IMR-90 (cell line): ENCODE results near the gene TBPL2. TPM values are rescaled to one million over a fixed set of nuclear protein-coding genes. Genes with fewer than 3 reads are reported as not detected.

ENCODE experiments used
- ATAC-seq: fragments of 200-7000 bp; cut with Tn5 transposase; 2 replicates; pipeline ENCODE4 v1.9.1; 2020; ENCODE audit warnings: low read depth, mild to moderate bottlenecking, moderate library complexity
- BruUV-seq: library from RNA; stranded (reverse); fragments of 400-500 nt; replicated peaks from 2 replicates; lab custom pipeline; 2021; lab: Mats Ljungman, UMichigan
- CTCF ChIA-PET: fragments of 300-600 bp; formaldehyde crosslinking; extraction: SDS; loops from one replicate; lab custom pipeline; 2021; ENCODE audit warnings: antibody characterized with exemption; lab: Yijun Ruan, JAX
- POLR2A ChIA-PET: fragments of 300-600 bp; sonication (Branson Sonifier 250); formaldehyde crosslinking; loops from one replicate; lab custom pipeline; 2022; ENCODE audit warnings: antibody characterized with exemption; ENCODE audit not compliant: unreplicated experiment; lab: Charles Lee
- DNase-seq: peaks from one replicate; pipeline ENCODE4 v3.0.0; 2013
- H2AFZ ChIP-seq: replicated peaks from 2 replicates; pipeline ENCODE3; 2013; ENCODE audit warnings: low read length, mild to moderate bottlenecking; ENCODE audit not compliant: poor library complexity
- H2AK5ac ChIP-seq: 2 replicates; pipeline ENCODE4 v1.6.1; 2013; ENCODE audit warnings: low read depth, low read length, inconsistent platforms
- H2AK9ac ChIP-seq: replicated peaks from 2 replicates; pipeline ENCODE3; 2013; ENCODE audit warnings: mild to moderate bottlenecking, low read depth, low read length, moderate library complexity; ENCODE audit not compliant: poor library complexity
- H2BK120ac ChIP-seq: 2 replicates; pipeline ENCODE4 v1.6.1; 2013; ENCODE audit warnings: low read depth, low read length, inconsistent platforms
- H2BK15ac ChIP-seq: 3 replicates; pipeline ENCODE4 v1.6.1; 2013; ENCODE audit warnings: low read depth, low read length, inconsistent platforms
- H2BK20ac ChIP-seq: 2 replicates; pipeline ENCODE4 v1.6.1; 2013; ENCODE audit warnings: low read depth, mild to moderate bottlenecking, inconsistent platforms, low read length, moderate library complexity
- H2BK5ac ChIP-seq: 2 replicates; pipeline ENCODE4 v1.6.1; 2013; ENCODE audit warnings: mild to moderate bottlenecking, low read depth, low read length, inconsistent platforms; ENCODE audit not compliant: poor library complexity, severe bottlenecking
- H3K14ac ChIP-seq: replicated peaks from 2 replicates; pipeline ENCODE4 v1.6.1; 2013; ENCODE audit warnings: low read depth, low read length, inconsistent platforms
- H3K18ac ChIP-seq: 2 replicates; pipeline ENCODE4 v1.6.1; 2013; ENCODE audit warnings: low read depth, low read length, control low read depth
- H3K23ac ChIP-seq: 2 replicates; pipeline ENCODE4 v1.6.1; 2013; ENCODE audit warnings: low read depth, low read length, inconsistent platforms
- H3K27ac ChIP-seq: 2 replicates; pipeline ENCODE4 v1.5.1; 2013; ENCODE audit warnings: mild to moderate bottlenecking, control low read depth, low read length; ENCODE audit not compliant: insufficient read depth
- H3K27me3 ChIP-seq: 2 replicates; pipeline ENCODE4 v1.6.1; 2013; ENCODE audit warnings: low read length; ENCODE audit not compliant: control insufficient read depth, insufficient read depth
- H3K36me3 ChIP-seq: 2 replicates; pipeline ENCODE4 v1.6.1; 2013; ENCODE audit warnings: low read length, mixed read lengths; ENCODE audit not compliant: control insufficient read depth, insufficient read depth
- H3K4ac ChIP-seq: 2 replicates; pipeline ENCODE4 v1.6.1; 2013; ENCODE audit warnings: low read depth, low read length, inconsistent platforms
- H3K4me1 ChIP-seq: 2 replicates; pipeline ENCODE4 v1.6.1; 2013; ENCODE audit warnings: low read length, mixed read lengths; ENCODE audit not compliant: control insufficient read depth, insufficient read depth
- H3K4me2 ChIP-seq: 2 replicates; pipeline ENCODE4 v1.6.1; 2013; ENCODE audit warnings: low read depth, mild to moderate bottlenecking, control low read depth, low read length, moderate library complexity
- H3K4me3 ChIP-seq: 2 replicates; pipeline ENCODE4 v1.5.1; 2013; ENCODE audit warnings: low read depth, mild to moderate bottlenecking, control low read depth, low read length, moderate library complexity; ENCODE audit not compliant: insufficient read depth
- H3K56ac ChIP-seq: 2 replicates; pipeline ENCODE4 v1.6.1; 2013; ENCODE audit warnings: low read length, inconsistent platforms; ENCODE audit not compliant: insufficient read depth; ENCODE audit errors: extremely low read depth
- H3K79me1 ChIP-seq, 2 experiments: 2 replicates each; pipeline ENCODE4 v1.6.1; 2013; ENCODE audit warnings: low read length in 2 of 2, inconsistent platforms in 1 of 2, low read depth in 1 of 2
- H3K9ac ChIP-seq: 2 replicates; pipeline ENCODE4 v1.6.1; 2013; ENCODE audit warnings: low read depth, low read length, control low read depth
- H3K9me1 ChIP-seq: 2 replicates; pipeline ENCODE4 v1.6.1; 2013; ENCODE audit warnings: low read length, inconsistent platforms; ENCODE audit not compliant: insufficient read depth
- H3K9me3 ChIP-seq: 2 replicates; pipeline ENCODE4 v1.6.1; 2013; ENCODE audit warnings: low read length; ENCODE audit not compliant: control insufficient read depth, insufficient read depth
- H4K20me1 ChIP-seq: 2 replicates; pipeline ENCODE4 v1.6.1; 2013; ENCODE audit warnings: low read length, inconsistent platforms; ENCODE audit not compliant: insufficient read depth
- H4K5ac ChIP-seq: 2 replicates; pipeline ENCODE4 v1.6.1; 2013; ENCODE audit warnings: mild to moderate bottlenecking, low read depth, low read length, control low read depth
- H4K8ac ChIP-seq, 2 experiments: 2 replicates each; pipeline ENCODE4 v1.6.1; 2013; ENCODE audit warnings: low read depth in 2 of 2, low read length in 2 of 2, control low read depth in 1 of 2, inconsistent platforms in 1 of 2
- H4K91ac ChIP-seq: 2 replicates; pipeline ENCODE4 v1.6.1; 2013; ENCODE audit warnings: low read depth, low read length, inconsistent platforms; ENCODE audit not compliant: insufficient read depth
- CHD1 ChIP-seq: IDR thresholded peaks from 2 replicates; pipeline ENCODE4 v1.6.1; 2012; ENCODE audit warnings: low read depth, low read length, improper control_type of control experiment
- FOS ChIP-seq: fragments of 150-350 bp; IDR thresholded peaks from 2 replicates; pipeline ENCODE4 v1.6.1; 2016; ENCODE audit warnings: low read depth, low read length
- MAFK ChIP-seq: IDR thresholded peaks from 2 replicates; pipeline ENCODE4 v1.6.1; 2012; ENCODE audit warnings: low read depth, low read length, improper control_type of control experiment
- MAZ ChIP-seq: IDR thresholded peaks from 2 replicates; pipeline ENCODE4 v1.6.1; 2012; ENCODE audit warnings: low read depth, mild to moderate bottlenecking, low read length, improper control_type of control experiment, moderate library complexity, borderline replicate concordance
- POLR2A ChIP-seq: IDR thresholded peaks from 2 replicates; pipeline ENCODE4 v1.6.1; 2012; ENCODE audit warnings: mild to moderate bottlenecking, low read depth, low read length
- RFX5 ChIP-seq: IDR thresholded peaks from 2 replicates; pipeline ENCODE4 v1.8.0; 2012; ENCODE audit warnings: low read depth, mild to moderate bottlenecking, low read length, moderate library complexity
- SMC3 ChIP-seq: fragments of 150-350 bp; IDR thresholded peaks from 2 replicates; pipeline ENCODE4 v1.6.1; 2016; ENCODE audit warnings: low read depth, mild to moderate bottlenecking, antibody characterized with exemption, low read length, moderate library complexity
- WGBS, 2 experiments: methylation state at CpG; one replicate each; pipeline versions ENCODE4 v1.1.5 to v1.1.7; 2013; ENCODE audit warnings: missing lambda C conversion rate in 2 of 2; ENCODE audit not compliant: insufficient read length in 1 of 2; ENCODE audit errors: extremely low coverage in 2 of 2; 5-methylcytosine and 5-hydroxymethylcytosine counted together
- dilution Hi-C: fragments of 300-500 bp; cut with HindIII; formaldehyde crosslinking; loops from one replicate; pipeline ENCODE4 v1.14.3; 2018; ENCODE audit warnings: low sequenced_read_pairs; ENCODE audit not compliant: unreplicated experiment
- in situ Hi-C: fragments of 300-500 bp; cut with MboI; formaldehyde crosslinking; loops from 3 replicates; pipeline ENCODE4 v1.14.3; 2019; ENCODE audit warnings: low sequenced_read_pairs, inconsistent platforms, mixed read lengths
- intact Hi-C: fragments of 100-400 bp; cut with micrococcal nuclease; formaldehyde crosslinking; loops from 2 replicates; pipeline ENCODE4 v1.10.0; 2022
- polyA plus RNA-seq, 3 experiments: library from polyadenylated mRNA; depleted of rRNA; stranded (reverse); fragments of >200 nt; gene quantifications; 2 replicates each; pipeline ENCODE4 v1.2.3, GENCODE V29; 2012; ENCODE audit warnings: low replicate concordance in 1 of 3
- total RNA-seq: library from RNA; depleted of rRNA; stranded (reverse); fragments of >200 nt; gene quantifications from 2 replicates; pipeline ENCODE4 v1.2.3, GENCODE V29; 2012
- TF ChIP-seq, protein P1 (sequence below): fragments of 150-350 bp; IDR thresholded peaks from 2 replicates; pipeline ENCODE4 v1.6.1; 2017; ENCODE audit warnings: mild to moderate bottlenecking, antibody characterized with exemption, low read length, low read depth
- TF ChIP-seq, protein P2 (sequence below): conservative IDR thresholded peaks from 2 replicates; pipeline ENCODE4 v1.5.1; 2012; ENCODE audit warnings: mild to moderate bottlenecking, low read depth, low read length, improper control_type of control experiment

The TBPL2 gene
- total and polyA plus RNA-seq, 2 of the 4 experiments (the other 2 are of a cell fraction), result not detected

DNA sequence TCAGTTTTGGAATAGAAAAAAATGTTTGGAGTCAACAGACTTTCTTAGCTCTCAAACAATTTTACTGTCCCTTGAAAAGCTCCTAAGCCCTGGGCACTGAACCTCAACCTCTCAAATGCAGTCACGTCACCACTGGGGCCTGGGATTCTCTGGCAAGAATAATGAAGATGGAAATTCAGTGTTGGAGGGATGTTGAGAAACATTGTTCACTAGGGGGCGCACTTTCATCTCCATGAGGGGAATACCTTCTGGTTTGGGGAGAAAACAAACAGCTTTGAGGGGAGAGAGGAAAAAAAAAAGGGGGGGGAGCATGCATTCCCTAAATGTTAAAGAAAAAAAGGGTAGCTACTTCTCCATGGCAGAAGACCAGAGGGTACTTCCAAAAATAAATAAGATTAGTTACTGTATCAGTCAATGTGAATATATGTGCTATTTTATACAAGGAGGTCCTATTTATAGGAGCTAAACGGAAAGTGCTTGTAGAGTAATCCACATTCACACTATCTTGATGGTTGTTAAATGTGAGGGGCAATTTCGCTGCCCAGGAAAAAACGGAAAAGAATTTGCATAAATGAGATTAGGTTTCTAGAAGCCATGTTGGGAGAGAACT is 5.8 kb upstream of the TBPL2 start (continued):
- no peak for TF ChIP-seq MAFK
- no peak; the same call in 1 of the 2 replicates for TF ChIP-seq POLR2A

DNA sequence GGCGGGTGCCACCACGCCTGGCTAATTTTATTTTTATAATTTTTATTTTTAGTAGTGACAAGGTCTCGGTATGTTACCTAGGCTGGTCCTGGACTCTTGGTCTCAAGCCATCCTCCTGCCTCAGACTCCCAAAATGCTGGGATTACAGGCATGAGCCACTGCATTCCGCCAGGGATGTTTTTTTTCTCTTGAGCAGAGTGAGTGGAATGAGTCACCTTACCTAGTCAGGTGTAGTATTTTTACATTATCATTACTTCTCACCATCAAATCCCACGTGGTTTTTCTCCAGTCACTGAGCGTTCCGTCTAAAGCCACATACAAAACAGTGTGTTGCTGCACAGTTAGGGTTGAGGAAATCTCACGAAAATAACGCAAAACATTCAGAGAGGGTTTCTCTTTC is 870 bp upstream of the TBPL2 start:
- no peak overlapping the region for H3K9ac ChIP-seq
- intact Hi-C loops (no loop called here), in situ Hi-C loops (loop anchor here (25.0 kb wide), 1 partner anchor 896 kb away; no protein-coding TSS in a partner anchor)

More for the DNA sequence above, 870 bp upstream of the TBPL2 start:
- H4K20me1 ChIP-seq, result no peaks in the 10 kb centered on the region
- H2BK5ac ChIP-seq, result no peak overlapping the region
- no peak overlapping the region for H2AK5ac ChIP-seq
- DNase-seq (no peak), ATAC-seq (no peak)
- TF ChIP-seq, protein P1, sequence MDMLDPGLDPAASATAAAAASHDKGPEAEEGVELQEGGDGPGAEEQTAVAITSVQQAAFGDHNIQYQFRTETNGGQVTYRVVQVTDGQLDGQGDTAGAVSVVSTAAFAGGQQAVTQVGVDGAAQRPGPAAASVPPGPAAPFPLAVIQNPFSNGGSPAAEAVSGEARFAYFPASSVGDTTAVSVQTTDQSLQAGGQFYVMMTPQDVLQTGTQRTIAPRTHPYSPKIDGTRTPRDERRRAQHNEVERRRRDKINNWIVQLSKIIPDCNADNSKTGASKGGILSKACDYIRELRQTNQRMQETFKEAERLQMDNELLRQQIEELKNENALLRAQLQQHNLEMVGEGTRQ, result no peak
- TF ChIP-seq CHD1 (no peak), MAFK (no peak), RFX5 (no peak), SMC3 (no peak), FOS (no peak), MAZ (no peak)
- TF ChIP-seq, protein P2, sequence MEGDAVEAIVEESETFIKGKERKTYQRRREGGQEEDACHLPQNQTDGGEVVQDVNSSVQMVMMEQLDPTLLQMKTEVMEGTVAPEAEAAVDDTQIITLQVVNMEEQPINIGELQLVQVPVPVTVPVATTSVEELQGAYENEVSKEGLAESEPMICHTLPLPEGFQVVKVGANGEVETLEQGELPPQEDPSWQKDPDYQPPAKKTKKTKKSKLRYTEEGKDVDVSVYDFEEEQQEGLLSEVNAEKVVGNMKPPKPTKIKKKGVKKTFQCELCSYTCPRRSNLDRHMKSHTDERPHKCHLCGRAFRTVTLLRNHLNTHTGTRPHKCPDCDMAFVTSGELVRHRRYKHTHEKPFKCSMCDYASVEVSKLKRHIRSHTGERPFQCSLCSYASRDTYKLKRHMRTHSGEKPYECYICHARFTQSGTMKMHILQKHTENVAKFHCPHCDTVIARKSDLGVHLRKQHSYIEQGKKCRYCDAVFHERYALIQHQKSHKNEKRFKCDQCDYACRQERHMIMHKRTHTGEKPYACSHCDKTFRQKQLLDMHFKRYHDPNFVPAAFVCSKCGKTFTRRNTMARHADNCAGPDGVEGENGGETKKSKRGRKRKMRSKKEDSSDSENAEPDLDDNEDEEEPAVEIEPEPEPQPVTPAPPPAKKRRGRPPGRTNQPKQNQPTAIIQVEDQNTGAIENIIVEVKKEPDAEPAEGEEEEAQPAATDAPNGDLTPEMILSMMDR, result no peak
- peaks cover 5% of the 10 kb centered on the region; the same call in 1 of the 2 replicates for H3K27me3 ChIP-seq
- no peaks in the 10 kb centered on the region for H3K36me3 ChIP-seq
- H3K4me2 ChIP-seq, result no peak overlapping the region
- no peak overlapping the region for H3K14ac ChIP-seq
- no peak overlapping the region for H2BK120ac ChIP-seq
- H3K4me1 ChIP-seq, result no peaks in the 10 kb centered on the region
- no peak overlapping the region for H3K4ac ChIP-seq
- no peak overlapping the region for H3K23ac ChIP-seq
- no TSS peak for BruUV-seq
- no peak overlapping the region for H2BK15ac ChIP-seq
- no peaks in the 10 kb centered on the region; a peak in 1 of 4 replicates for H3K79me1 ChIP-seq
- H4K91ac ChIP-seq, result no peak overlapping the region
- dilution Hi-C loops, result no loop called here
- H2AFZ ChIP-seq, result no peak overlapping the region
- H3K18ac ChIP-seq, result no peak overlapping the region
- H2BK20ac ChIP-seq, result no peak overlapping the region
- H3K9me3 ChIP-seq, result no peaks in the 10 kb centered on the region; the same call in 1 of the 2 replicates
- H3K56ac ChIP-seq, result no peak overlapping the region
- no peak overlapping the region for H3K27ac ChIP-seq
- H4K8ac ChIP-seq, result no peak overlapping the region
- H4K5ac ChIP-seq, result no peak overlapping the region
- POLR2A ChIA-PET, result no interaction called here
- no CpG with 5 or more reads among the region's 9 CpGs for WGBS, 2 experiments
- no peaks in the 10 kb centered on the region for H3K9me1 ChIP-seq
- no peak overlapping the region for H3K4me3 ChIP-seq
- H2AK9ac ChIP-seq, result no peak overlapping the region
- CTCF ChIA-PET, result no interaction called here
